A549 (cell line): Measurements from ENCODE around the gene CA10.

Experiments
- CHD4 ChIP-seq: fragments of 200-600 bp; sonication (generic); IDR thresholded peaks from 2 replicates; pipeline ENCODE4 v1.6.1; 2016; ENCODE audit warnings: antibody characterized with exemption, mild to moderate bottlenecking, borderline replicate concordance
- ESRRA ChIP-seq: fragments of 150-350 bp; IDR thresholded peaks from 2 replicates; pipeline ENCODE4 v1.6.1; 2014; ENCODE audit warnings: mild to moderate bottlenecking, low read length, borderline replicate concordance
- JUN ChIP-seq, 2 experiments: fragments of >200 bp; sonication (Bioruptor Twin); formaldehyde crosslinking; IDR thresholded peaks; 2 replicates in 1 of 2; 3 replicates in 1 of 2; pipeline ENCODE4 v1.6.1; 2016 to 2017
- MYC ChIP-seq: IDR thresholded peaks from 2 replicates; pipeline ENCODE4 v1.6.1; 2012; ENCODE audit warnings: mild to moderate bottlenecking, inconsistent platforms, low read length, improper control_type of control experiment, borderline replicate concordance
- RFX5 ChIP-seq: fragments of 450-650 bp; IDR thresholded peaks from 2 replicates; pipeline ENCODE4 v1.7.1; 2014; ENCODE audit warnings: antibody characterized with exemption, mild to moderate bottlenecking, moderate library complexity
- SMC3 ChIP-seq: fragments of >200 bp; sonication (Bioruptor Twin); formaldehyde crosslinking; IDR thresholded peaks from 3 replicates; pipeline ENCODE4 v1.6.1; 2018; ENCODE audit warnings: inconsistent platforms
- TF ChIP-seq, protein P1 (sequence below): fragments of >200 bp; sonication (Bioruptor Twin); formaldehyde crosslinking; IDR thresholded peaks from 3 replicates; pipeline ENCODE4 v1.5.1; 2016

GRCh38 chr17:51957786-51958185 is 200.7 kb downstream of the CA10 start:
- TF ChIP-seq JUN (IDR thresholded peaks at IDR 0.05) (no peak), MYC (no peak), CHD4 (no peak), RFX5 (no peak), SMC3 (no peak), ESRRA (no peak)
- TF ChIP-seq, protein P1, sequence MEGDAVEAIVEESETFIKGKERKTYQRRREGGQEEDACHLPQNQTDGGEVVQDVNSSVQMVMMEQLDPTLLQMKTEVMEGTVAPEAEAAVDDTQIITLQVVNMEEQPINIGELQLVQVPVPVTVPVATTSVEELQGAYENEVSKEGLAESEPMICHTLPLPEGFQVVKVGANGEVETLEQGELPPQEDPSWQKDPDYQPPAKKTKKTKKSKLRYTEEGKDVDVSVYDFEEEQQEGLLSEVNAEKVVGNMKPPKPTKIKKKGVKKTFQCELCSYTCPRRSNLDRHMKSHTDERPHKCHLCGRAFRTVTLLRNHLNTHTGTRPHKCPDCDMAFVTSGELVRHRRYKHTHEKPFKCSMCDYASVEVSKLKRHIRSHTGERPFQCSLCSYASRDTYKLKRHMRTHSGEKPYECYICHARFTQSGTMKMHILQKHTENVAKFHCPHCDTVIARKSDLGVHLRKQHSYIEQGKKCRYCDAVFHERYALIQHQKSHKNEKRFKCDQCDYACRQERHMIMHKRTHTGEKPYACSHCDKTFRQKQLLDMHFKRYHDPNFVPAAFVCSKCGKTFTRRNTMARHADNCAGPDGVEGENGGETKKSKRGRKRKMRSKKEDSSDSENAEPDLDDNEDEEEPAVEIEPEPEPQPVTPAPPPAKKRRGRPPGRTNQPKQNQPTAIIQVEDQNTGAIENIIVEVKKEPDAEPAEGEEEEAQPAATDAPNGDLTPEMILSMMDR = no peak
